ENCODE measurements around the gene USP33. TPM values are rescaled to one million over a fixed set of nuclear protein-coding genes. Genes with fewer than 3 reads are reported as not detected.

Gene USP33
- total RNA-seq, 4 donors from 2014 or later: 54.4 to 94.0 (median 84.6) TPM

DNA sequence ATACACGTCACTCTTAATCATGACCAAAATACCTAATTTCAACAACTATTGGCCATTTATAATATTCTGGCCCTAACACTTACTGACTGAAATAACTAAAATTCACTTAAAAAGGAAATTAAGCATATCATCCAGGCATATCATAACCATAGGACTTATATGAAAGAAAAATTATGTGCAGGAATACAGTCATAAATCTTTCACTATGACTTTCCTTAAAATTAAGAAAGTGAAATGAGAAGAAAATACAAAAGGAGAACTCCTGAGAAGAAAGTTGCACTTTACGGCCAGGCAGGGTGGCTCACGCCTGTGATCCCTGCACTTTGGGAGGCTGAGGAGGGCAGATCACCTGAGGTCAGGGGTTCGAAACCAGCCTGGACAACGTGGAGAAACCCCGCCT, 86.6 kb downstream of the USP33 start:
- ATAC-seq: no peak
- Histone ChIP-seq H3K36me3 (no peaks in the 10 kb centered on the region), H3K4me1 (peaks cover 0 to 73% (median 4%) of the 10 kb centered on the region in 3 donors), H3K9me3 (no peaks in the 10 kb centered on the region), H3K27ac (no peak overlapping the region), H3K4me3 (no peak overlapping the region), H3K27me3 (no peaks in the 10 kb centered on the region)
- TF ChIP-seq POLR2AphosphoS5 (IDR thresholded peaks at IDR 0.05) (no peak), CTCF (IDR thresholded peaks at IDR 0.05) (no peak), POLR2A (IDR thresholded peaks at IDR 0.05) (no peak), EP300 (IDR thresholded peaks at IDR 0.05) (no peak)
- 89 to 92% methylated on average over 6 of the region's 6 CpGs for WGBS, 2 donors (ENCODE audit: low coverage in 1 of 2)

DNA sequence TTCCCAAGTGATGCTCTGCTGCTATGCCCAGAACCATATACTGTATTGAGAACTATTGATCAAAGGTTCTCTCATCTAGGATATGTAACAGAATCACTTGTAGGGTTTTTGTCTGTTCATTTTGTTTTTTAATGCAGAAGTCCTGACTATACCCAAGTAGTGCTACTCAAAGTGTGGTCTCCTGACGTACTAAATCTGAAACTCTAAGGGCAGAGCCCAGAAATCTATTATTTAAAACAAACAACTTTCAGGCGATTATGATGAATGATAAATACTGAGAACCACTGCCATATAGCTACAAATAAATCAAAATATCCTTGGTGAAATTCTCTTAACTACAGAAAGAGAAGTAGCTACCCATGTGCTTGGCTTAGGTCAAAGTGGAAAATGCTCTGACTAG, 87.3 kb downstream of the USP33 start:
- no peaks in the 10 kb centered on the region for H3K9me3 ChIP-seq
- WGBS, 2 donors (ENCODE audit: low coverage in 1 of 2): 65 to 72% methylated on average over 2 of the region's 2 CpGs
- H3K36me3 ChIP-seq: no peaks in the 10 kb centered on the region
- H3K4me3 ChIP-seq: no peak overlapping the region
- TF ChIP-seq CTCF (IDR thresholded peaks at IDR 0.05) (no peak), POLR2A (IDR thresholded peaks at IDR 0.05) (no peak), EP300 (IDR thresholded peaks at IDR 0.05) (no peak), POLR2AphosphoS5 (IDR thresholded peaks at IDR 0.05) (no peak)
- H3K27me3 ChIP-seq: no peaks in the 10 kb centered on the region
- no peak for ATAC-seq
- peaks cover 0 to 70% (median 4%) of the 10 kb centered on the region in 3 donors for H3K4me1 ChIP-seq
- no peak overlapping the region for H3K27ac ChIP-seq

DNA sequence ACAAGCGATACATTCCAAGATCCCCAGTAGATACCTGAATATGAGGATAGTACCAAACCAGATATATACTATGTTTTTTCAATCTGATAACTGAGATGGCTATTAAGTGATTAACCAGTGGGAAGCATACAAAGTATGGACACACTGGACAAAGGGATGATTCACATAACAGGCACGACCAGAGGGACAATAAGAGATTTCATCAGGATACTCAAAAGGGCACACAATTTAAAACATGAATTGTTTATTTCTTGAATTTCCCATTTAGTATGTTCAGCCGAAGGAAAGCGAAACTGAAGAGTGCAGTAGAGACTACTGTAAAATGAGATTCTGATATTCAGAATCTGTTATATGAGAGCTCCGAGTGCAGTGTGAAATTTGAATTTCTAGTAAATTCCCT, 87.8 kb downstream of the USP33 start:
- Histone ChIP-seq H3K27me3 (no peaks in the 10 kb centered on the region), H3K4me1 (peaks cover 0 to 71% (median 4%) of the 10 kb centered on the region in 3 donors), H3K9me3 (no peaks in the 10 kb centered on the region), H3K36me3 (no peaks in the 10 kb centered on the region), H3K4me3 (no peak overlapping the region), H3K27ac (no peak overlapping the region)
- ATAC-seq: no peak
- WGBS, 2 donors (ENCODE audit: low coverage in 1 of 2): 67 to 72% methylated on average over 5 of the region's 5 CpGs
- TF ChIP-seq EP300 (IDR thresholded peaks at IDR 0.05) (no peak), POLR2A (IDR thresholded peaks at IDR 0.05) (no peak), POLR2AphosphoS5 (IDR thresholded peaks at IDR 0.05) (no peak), CTCF (IDR thresholded peaks at IDR 0.05) (no peak)

DNA sequence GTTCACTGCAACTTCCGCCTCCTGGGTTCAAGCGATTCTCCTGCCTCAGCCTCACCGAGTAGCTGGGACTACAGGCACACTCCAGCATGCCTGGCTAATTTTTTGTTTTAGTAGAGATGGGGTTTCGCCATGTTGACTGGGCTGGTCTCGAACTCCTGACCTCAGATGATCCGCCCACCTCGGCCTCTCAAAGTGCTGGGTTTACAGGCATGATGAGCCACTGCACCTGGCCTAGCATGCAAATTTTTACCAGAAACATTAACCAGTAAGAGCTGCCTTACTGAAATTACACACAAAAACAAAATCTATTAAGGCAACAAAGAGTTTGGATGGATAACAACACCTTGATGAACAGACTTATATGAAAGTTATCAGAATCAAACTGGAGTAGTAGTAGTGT, 89.3 kb downstream of the USP33 start:
- no peak overlapping the region for H3K27ac ChIP-seq
- peaks cover under 1 to 74% (median 4%) of the 10 kb centered on the region in 3 donors for H3K4me1 ChIP-seq
- H3K36me3 ChIP-seq: no peaks in the 10 kb centered on the region
- H3K4me3 ChIP-seq: no peak overlapping the region
- H3K27me3 ChIP-seq: no peaks in the 10 kb centered on the region
- H3K9me3 ChIP-seq: no peaks in the 10 kb centered on the region
- 80 to 100% methylated on average over 1 to 3 of the region's 7 CpGs for WGBS, 2 donors (ENCODE audit: low coverage in 1 of 2)
- no peak for ATAC-seq
- TF ChIP-seq CTCF (IDR thresholded peaks at IDR 0.05) (no peak), EP300 (IDR thresholded peaks at IDR 0.05) (no peak), POLR2A (IDR thresholded peaks at IDR 0.05) (no peak), POLR2AphosphoS5 (IDR thresholded peaks at IDR 0.05) (no peak)

DNA sequence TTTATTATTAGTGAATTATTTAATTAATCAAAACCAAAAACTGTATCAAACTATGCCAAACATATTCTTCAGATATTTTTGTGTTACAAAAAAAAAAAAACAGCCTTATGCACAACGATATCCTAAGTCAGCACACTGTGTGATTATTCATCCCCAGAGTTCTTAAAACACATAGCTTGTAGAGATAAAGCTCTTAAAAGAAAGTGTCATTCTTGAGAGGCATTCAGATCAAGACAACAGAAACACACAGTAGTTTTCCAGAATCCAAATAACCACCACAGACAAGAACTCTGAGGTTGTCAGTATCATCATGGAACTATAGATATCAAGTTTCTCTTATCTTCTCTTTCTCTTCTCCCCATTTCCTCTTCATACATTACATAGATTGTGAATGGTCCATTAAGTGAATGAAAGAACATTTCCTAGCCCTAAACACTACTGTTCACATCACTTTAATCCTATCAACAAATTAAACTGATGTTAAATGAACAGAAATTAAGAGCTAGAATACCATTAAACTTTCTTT, 90.7 kb downstream of the USP33 start:
- Histone ChIP-seq H3K4me1 (peaks cover 4 to 75% (median 7%) of the 10 kb centered on the region in 3 donors), H3K27ac (no peak overlapping the region), H3K27me3 (no peaks in the 10 kb centered on the region), H3K4me3 (no peak overlapping the region), H3K36me3 (no peaks in the 10 kb centered on the region), H3K9me3 (no peaks in the 10 kb centered on the region)
- TF ChIP-seq CTCF (IDR thresholded peaks at IDR 0.05) (no peak), POLR2AphosphoS5 (IDR thresholded peaks at IDR 0.05) (no peak), POLR2A (IDR thresholded peaks at IDR 0.05) (no peak), EP300 (IDR thresholded peaks at IDR 0.05) (no peak)
- ATAC-seq: no peak
- 47 to 69% methylated on average over 1 of the region's 1 CpG for WGBS, 2 donors (ENCODE audit: low coverage in 1 of 2)
